Body of pancreas (tissue), 4 donors: ENCODE data around the gene SLC7A6OS. TPM values are rescaled to one million over a fixed set of nuclear protein-coding genes. Genes with fewer than 3 reads are reported as not detected.

Experiments used
- ATAC-seq: fragments of 150-250 bp; one replicate; pipeline ENCODE4 v1.9.1; 2016
- DNase-seq, 4 donors: peaks; one replicate each; pipeline ENCODE4 v3.0.0-alpha.2; 2019
- H3K27ac ChIP-seq, 4 donors: fragments of 200-600 bp; sonication (generic); 1 replicate in 3 of 4; 2 replicates in 1 of 4; pipeline versions ENCODE4 v1.5.1 to v1.6.1; 2016 to 2019; ENCODE audit warnings: mild to moderate bottlenecking in 1 of 4, mixed read lengths in 1 of 4, moderate library complexity in 1 of 4
- H3K27me3 ChIP-seq, 2 donors: fragments of 200-600 bp; sonication (generic); one replicate each; pipeline ENCODE4 v1.6.0; 2016; ENCODE audit warnings: mild to moderate bottlenecking in 1 of 2
- H3K36me3 ChIP-seq, 2 donors: fragments of 200-600 bp; sonication (generic); replicated peaks in 1 of 2; 2 replicates each; pipeline ENCODE4 v1.5.1; 2016; ENCODE audit warnings: low read depth in 2 of 2; ENCODE audit not compliant: insufficient read depth in 1 of 2
- H3K4me1 ChIP-seq: fragments of 200-600 bp; sonication (generic); one replicate; pipeline ENCODE4 v1.6.0; 2016
- H3K4me3 ChIP-seq, 2 donors: fragments of 200-600 bp; sonication (generic); 1 replicate in 1 of 2; 2 replicates in 1 of 2; pipeline ENCODE4 v1.5.1; 2016 to 2019
- H3K9me3 ChIP-seq, 3 donors: fragments of 200-600 bp; sonication (generic); 1 replicate in 2 of 3; 2 replicates in 1 of 3; pipeline ENCODE4 v1.5.1; 2016
- POLR2A ChIP-seq, 3 donors: fragments of 450-650 bp; IDR thresholded peaks; one replicate each; pipeline ENCODE4 v1.6.1; 2016; ENCODE audit warnings: antibody characterized with exemption in 3 of 3, mild to moderate bottlenecking in 2 of 3
- WGBS, 2 donors: methylation state at CpG; one replicate each; pipeline ENCODE4 v1.1.5; 2017; 5-methylcytosine and 5-hydroxymethylcytosine counted together
- intact Hi-C: fragments of 100-400 bp; cut with DNase I; formaldehyde crosslinking; loops from one replicate; pipeline ENCODE4 v1.15.1; 2023
- total RNA-seq, 2 donors: library from RNA; depleted of rRNA; stranded (reverse); fragments of >200 nt; gene quantifications; one replicate each; pipeline ENCODE4 v1.1.0, GENCODE V29; 2016
- TF ChIP-seq, protein P1 (sequence below), 7 experiments: fragments of 450-650 bp in 4 of 7; fragments of 200-600 bp in 3 of 7; sonication (generic) in 3 of 7; IDR thresholded peaks; one replicate each; pipeline ENCODE4 v1.5.1; 2016 to 2019; ENCODE audit warnings: antibody characterized with exemption in 7 of 7

The SLC7A6OS gene
- total RNA-seq, 2 donors from 2014 or later = 13.0 to 32.3 TPM

DNA sequence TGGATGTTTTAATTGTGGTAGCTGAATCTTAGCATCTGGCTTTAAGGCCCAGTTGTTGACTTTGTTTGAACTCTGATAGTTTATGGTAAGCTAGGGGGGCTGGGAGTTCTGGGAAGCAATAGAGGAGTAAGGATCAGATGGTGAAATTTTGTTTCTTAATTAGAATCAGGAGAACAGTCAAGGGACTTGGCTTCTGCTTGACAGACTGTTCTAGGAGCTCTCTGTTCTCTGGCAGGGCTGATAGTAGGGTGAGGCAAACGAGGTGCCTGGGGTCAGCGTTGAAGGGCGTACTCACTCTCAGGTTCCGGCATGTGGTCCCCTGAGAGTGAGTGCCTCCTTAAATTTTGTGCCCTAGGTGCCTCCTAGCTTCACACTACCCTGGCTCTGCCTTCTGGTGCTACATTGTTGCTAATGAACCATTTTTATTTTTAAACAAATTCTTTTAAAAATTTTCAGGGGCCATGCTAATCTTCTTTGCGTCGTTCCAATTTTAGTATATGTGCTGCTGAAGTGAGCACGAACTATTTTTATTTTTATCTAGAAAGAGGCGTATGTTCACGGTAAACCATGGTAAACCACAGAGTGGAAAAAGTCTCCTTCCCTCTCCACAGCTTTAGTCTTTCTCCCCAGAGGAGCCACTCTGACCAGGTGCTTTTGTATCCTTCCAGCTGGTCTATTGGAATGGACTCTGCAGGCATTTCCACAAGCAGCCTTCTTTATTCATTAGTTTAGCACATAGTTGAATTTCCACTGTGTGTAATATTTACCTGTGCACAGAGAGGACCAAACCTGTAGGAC, 26.7 kb downstream of the SLC7A6OS start:
- DNase-seq (no peak), ATAC-seq (no peak)
- TF ChIP-seq, protein P1, sequence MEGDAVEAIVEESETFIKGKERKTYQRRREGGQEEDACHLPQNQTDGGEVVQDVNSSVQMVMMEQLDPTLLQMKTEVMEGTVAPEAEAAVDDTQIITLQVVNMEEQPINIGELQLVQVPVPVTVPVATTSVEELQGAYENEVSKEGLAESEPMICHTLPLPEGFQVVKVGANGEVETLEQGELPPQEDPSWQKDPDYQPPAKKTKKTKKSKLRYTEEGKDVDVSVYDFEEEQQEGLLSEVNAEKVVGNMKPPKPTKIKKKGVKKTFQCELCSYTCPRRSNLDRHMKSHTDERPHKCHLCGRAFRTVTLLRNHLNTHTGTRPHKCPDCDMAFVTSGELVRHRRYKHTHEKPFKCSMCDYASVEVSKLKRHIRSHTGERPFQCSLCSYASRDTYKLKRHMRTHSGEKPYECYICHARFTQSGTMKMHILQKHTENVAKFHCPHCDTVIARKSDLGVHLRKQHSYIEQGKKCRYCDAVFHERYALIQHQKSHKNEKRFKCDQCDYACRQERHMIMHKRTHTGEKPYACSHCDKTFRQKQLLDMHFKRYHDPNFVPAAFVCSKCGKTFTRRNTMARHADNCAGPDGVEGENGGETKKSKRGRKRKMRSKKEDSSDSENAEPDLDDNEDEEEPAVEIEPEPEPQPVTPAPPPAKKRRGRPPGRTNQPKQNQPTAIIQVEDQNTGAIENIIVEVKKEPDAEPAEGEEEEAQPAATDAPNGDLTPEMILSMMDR (IDR thresholded peaks at IDR 0.05) = no peak
- TF ChIP-seq POLR2A (IDR thresholded peaks at IDR 0.05) = no peak
- Histone ChIP-seq H3K4me3 (no peak overlapping the region), H3K27me3 (no peaks in the 10 kb centered on the region), H3K9me3 (no peaks in the 10 kb centered on the region), H3K4me1 (no peaks in the 10 kb centered on the region), H3K27ac (no peak overlapping the region), H3K36me3 (no peaks in the 10 kb centered on the region)
- WGBS, 2 donors = 68% methylated on average over 9 of the region's 9 CpGs
- intact Hi-C loops = no loop called here

DNA sequence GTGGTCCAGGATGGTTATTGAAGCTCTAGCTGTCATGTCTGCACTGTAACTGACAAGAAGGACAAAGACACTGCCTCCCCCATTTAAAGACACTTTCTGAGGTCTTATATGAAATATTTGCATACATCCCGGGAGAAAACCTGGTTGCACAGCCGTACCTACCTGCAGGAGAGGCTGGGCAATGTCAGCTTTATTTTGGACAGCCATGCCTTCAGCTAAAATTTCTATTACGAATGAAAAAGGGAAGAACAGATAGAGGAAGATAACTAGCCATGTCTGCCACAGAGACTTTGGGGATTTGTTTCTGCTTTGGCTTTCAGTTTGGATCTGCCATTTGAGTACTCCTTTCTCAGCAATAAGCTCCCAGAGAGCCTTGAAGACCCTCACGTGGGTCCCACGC, 27.4 kb downstream of the SLC7A6OS start:
- H3K9me3 ChIP-seq = no peaks in the 10 kb centered on the region
- H3K27me3 ChIP-seq = no peaks in the 10 kb centered on the region
- H3K36me3 ChIP-seq = no peaks in the 10 kb centered on the region
- WGBS, 2 donors = 54 to 63% methylated on average over 5 of the region's 5 CpGs
- TF ChIP-seq POLR2A (IDR thresholded peaks at IDR 0.05) = no peak
- TF ChIP-seq, protein P1 (IDR thresholded peaks at IDR 0.05) = no peak
- H3K4me1 ChIP-seq = no peaks in the 10 kb centered on the region
- DNase-seq = no peak
- no peak for ATAC-seq
- intact Hi-C loops = no loop called here
- no peak overlapping the region for H3K27ac ChIP-seq
- H3K4me3 ChIP-seq = no peak overlapping the region

DNA sequence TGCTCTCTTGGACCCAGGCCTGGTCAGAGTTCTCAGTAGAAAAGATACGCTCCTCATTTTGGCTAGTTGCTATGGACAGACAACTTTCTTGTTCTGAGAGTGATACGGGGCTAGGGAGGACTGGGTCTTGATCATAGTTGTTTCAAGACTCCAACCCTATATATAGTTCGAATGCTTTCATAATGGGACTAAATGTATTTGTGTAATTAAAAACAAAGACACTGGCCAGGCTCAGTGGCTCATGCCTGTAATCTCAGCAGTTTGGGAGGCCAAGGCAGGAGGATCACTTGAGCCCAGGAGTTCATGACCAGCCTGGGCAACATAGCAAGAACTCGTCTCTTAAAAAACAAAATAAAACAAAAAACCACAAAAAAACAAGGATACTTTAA, 28.7 kb downstream of the SLC7A6OS start:
- 57 to 67% methylated on average over 4 of the region's 4 CpGs for WGBS, 2 donors
- no peaks in the 10 kb centered on the region for H3K36me3 ChIP-seq
- H3K27me3 ChIP-seq = no peaks in the 10 kb centered on the region
- no peak for ATAC-seq
- H3K4me1 ChIP-seq = no peaks in the 10 kb centered on the region
- no peaks in the 10 kb centered on the region for H3K9me3 ChIP-seq
- H3K4me3 ChIP-seq = no peak overlapping the region
- no peak overlapping the region for H3K27ac ChIP-seq
- no peak for DNase-seq
- intact Hi-C loops = no loop called here
- TF ChIP-seq, protein P1 (IDR thresholded peaks at IDR 0.05) = no peak
- TF ChIP-seq POLR2A (IDR thresholded peaks at IDR 0.05) = no peak

DNA sequence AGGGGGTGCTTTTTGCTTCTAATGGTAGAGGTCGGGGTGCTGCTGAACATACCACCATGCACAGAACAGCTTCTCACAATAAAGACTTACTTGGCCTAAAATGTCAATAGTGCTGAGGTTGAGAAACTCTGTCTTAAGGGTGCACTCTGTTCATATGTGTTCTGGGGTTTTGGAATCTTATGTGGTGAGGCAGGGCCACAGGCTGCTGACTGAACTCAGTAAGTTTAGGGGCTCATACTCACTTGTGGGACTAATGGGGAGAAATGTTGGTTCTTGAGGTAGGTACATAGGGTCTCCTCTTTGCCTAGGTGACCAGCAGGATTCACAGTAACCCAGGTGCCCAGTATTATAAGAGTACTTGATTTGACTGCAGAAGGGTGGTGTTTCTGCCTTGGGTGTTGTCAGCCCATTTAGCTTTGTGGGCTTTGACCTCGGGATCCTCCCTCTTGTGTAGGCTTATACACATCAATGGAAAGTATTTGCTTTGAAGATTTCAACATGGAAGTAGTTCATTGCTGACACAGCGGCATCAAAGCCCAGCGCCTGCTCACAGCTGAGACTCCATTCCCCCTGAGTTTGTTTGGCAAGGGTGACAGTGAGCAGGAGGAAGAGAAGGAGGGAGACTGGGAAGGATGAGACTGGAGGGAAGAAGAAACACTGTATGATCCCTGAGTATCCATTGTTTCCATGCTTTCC, 29.2 kb downstream of the SLC7A6OS start:
- TF ChIP-seq POLR2A (IDR thresholded peaks at IDR 0.05) = no peak
- TF ChIP-seq, protein P1 (IDR thresholded peaks at IDR 0.05) = no peak
- no peak overlapping the region for H3K4me3 ChIP-seq
- WGBS, 2 donors = 80 to 92% methylated on average over 4 of the region's 4 CpGs
- no peak for ATAC-seq
- no peaks in the 10 kb centered on the region for H3K36me3 ChIP-seq
- intact Hi-C loops = no loop called here
- no peak overlapping the region for H3K27ac ChIP-seq
- no peaks in the 10 kb centered on the region for H3K9me3 ChIP-seq
- no peak for DNase-seq
- H3K27me3 ChIP-seq = no peaks in the 10 kb centered on the region
- no peaks in the 10 kb centered on the region for H3K4me1 ChIP-seq
